ENCODE measurements around the gene TRRAP. TPM values are rescaled to one million over a fixed set of nuclear protein-coding genes. Genes with fewer than 3 reads are reported as not detected.

Gene TRRAP
- total and polyA plus RNA-seq, 2 of the 4 experiments (the other 2 are of a cell fraction): 12.5 to 18.1 TPM

DNA sequence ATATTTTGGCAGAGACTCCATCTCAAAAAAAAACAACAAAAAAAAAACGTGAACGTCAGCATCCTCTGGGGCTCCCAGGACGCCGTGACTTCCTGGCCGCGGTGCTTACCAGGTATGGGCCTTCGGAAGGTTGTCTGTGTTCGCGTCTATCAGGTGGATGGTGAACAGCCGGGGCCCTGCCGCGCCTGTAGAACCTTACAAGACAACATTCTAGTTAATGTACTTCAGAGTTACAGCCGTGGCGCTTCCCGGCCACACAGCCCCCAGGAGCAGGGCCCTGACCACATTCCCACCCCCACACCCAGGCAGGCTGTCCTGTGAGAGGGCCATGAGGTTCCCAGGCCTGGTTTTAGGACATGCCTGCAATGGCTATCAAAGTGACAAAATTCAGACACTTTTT, 154.6 kb downstream of the TRRAP start:
- peaks cover 14% of the 10 kb centered on the region; the same call in 1 of the 2 replicates for H4K20me1 ChIP-seq (ENCODE audit: insufficient read depth, low read length)
- H3K23ac ChIP-seq (ENCODE audit: low read depth, low read length): no peak overlapping the region
- H4K8ac ChIP-seq (ENCODE audit: low read depth in 2 of 2, low read length in 2 of 2): no peak overlapping the region
- H3K9me3 ChIP-seq (ENCODE audit: control insufficient read depth, insufficient read depth, low read length): no peaks in the 10 kb centered on the region
- in situ Hi-C loops (cut with MboI; ENCODE audit: low sequenced_read_pairs) (no loop called here), intact Hi-C loops (cut with micrococcal nuclease) (no loop called here), dilution Hi-C loops (cut with HindIII; ENCODE audit: low sequenced_read_pairs, unreplicated experiment) (no loop called here)
- H3K79me1 ChIP-seq (ENCODE audit: low read depth in 1 of 2, low read length in 2 of 2): peaks cover 6 to 59% of the 10 kb centered on the region in 2 experiments; a peak in 3 of 4 replicates
- H4K5ac ChIP-seq (ENCODE audit: low read depth, low read length): no peak overlapping the region
- H2BK120ac ChIP-seq (ENCODE audit: low read depth, low read length): no peak overlapping the region
- no peak overlapping the region for H2BK5ac ChIP-seq (ENCODE audit: low read depth, low read length, poor library complexity, severe bottlenecking)
- H3K56ac ChIP-seq (ENCODE audit: extremely low read depth, insufficient read depth, low read length): no peak overlapping the region
- no peaks in the 10 kb centered on the region for H3K27me3 ChIP-seq (ENCODE audit: control insufficient read depth, insufficient read depth, low read length)
- no peaks in the 10 kb centered on the region for H3K4me1 ChIP-seq (ENCODE audit: control insufficient read depth, insufficient read depth, low read length)
- H3K18ac ChIP-seq (ENCODE audit: low read depth, low read length): no peak overlapping the region
- no peak for TF ChIP-seq CEBPB (IDR thresholded peaks at IDR 0.05; ENCODE audit: low read depth, low read length)
- no peak for TF ChIP-seq FOS (IDR thresholded peaks at IDR 0.05; ENCODE audit: low read depth, low read length)
- TF ChIP-seq, protein P1, sequence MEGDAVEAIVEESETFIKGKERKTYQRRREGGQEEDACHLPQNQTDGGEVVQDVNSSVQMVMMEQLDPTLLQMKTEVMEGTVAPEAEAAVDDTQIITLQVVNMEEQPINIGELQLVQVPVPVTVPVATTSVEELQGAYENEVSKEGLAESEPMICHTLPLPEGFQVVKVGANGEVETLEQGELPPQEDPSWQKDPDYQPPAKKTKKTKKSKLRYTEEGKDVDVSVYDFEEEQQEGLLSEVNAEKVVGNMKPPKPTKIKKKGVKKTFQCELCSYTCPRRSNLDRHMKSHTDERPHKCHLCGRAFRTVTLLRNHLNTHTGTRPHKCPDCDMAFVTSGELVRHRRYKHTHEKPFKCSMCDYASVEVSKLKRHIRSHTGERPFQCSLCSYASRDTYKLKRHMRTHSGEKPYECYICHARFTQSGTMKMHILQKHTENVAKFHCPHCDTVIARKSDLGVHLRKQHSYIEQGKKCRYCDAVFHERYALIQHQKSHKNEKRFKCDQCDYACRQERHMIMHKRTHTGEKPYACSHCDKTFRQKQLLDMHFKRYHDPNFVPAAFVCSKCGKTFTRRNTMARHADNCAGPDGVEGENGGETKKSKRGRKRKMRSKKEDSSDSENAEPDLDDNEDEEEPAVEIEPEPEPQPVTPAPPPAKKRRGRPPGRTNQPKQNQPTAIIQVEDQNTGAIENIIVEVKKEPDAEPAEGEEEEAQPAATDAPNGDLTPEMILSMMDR (conservative IDR thresholded peaks at IDR 0.05; ENCODE audit: low read depth, low read length): no peak
- TF ChIP-seq RFX5 (IDR thresholded peaks at IDR 0.05; ENCODE audit: low read depth, low read length): no peak
- no peak for TF ChIP-seq BHLHE40 (IDR thresholded peaks at IDR 0.05; ENCODE audit: low read depth, low read length)
- no peak for TF ChIP-seq NFE2L2 (IDR thresholded peaks at IDR 0.05; ENCODE audit: low read depth, low read length)
- no peak for TF ChIP-seq MAZ (IDR thresholded peaks at IDR 0.05; ENCODE audit: borderline replicate concordance, low read depth, low read length)
- TF ChIP-seq MAFK (IDR thresholded peaks at IDR 0.05; ENCODE audit: low read depth, low read length): no peak
- TF ChIP-seq RAD21 (IDR thresholded peaks at IDR 0.05; ENCODE audit: low read length): no peak
- no peak for TF ChIP-seq POLR2A (IDR thresholded peaks at IDR 0.05; ENCODE audit: low read depth, low read length)
- TF ChIP-seq, protein P2, sequence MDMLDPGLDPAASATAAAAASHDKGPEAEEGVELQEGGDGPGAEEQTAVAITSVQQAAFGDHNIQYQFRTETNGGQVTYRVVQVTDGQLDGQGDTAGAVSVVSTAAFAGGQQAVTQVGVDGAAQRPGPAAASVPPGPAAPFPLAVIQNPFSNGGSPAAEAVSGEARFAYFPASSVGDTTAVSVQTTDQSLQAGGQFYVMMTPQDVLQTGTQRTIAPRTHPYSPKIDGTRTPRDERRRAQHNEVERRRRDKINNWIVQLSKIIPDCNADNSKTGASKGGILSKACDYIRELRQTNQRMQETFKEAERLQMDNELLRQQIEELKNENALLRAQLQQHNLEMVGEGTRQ (IDR thresholded peaks at IDR 0.05; ENCODE audit: low read depth, low read length): no peak
- TF ChIP-seq RCOR1 (IDR thresholded peaks at IDR 0.05; ENCODE audit: insufficient replicate concordance, low read length): no peak
- TF ChIP-seq MXI1 (IDR thresholded peaks at IDR 0.05; ENCODE audit: borderline replicate concordance, low read depth, low read length): no peak
- TF ChIP-seq CHD1 (IDR thresholded peaks at IDR 0.05; ENCODE audit: low read depth, low read length): no peak
- TF ChIP-seq, protein P3, sequence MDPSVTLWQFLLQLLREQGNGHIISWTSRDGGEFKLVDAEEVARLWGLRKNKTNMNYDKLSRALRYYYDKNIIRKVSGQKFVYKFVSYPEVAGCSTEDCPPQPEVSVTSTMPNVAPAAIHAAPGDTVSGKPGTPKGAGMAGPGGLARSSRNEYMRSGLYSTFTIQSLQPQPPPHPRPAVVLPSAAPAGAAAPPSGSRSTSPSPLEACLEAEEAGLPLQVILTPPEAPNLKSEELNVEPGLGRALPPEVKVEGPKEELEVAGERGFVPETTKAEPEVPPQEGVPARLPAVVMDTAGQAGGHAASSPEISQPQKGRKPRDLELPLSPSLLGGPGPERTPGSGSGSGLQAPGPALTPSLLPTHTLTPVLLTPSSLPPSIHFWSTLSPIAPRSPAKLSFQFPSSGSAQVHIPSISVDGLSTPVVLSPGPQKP (IDR thresholded peaks at IDR 0.05; ENCODE audit: borderline replicate concordance, low read depth, low read length): no peak
- no peak for ATAC-seq (ENCODE audit: low read depth)
- WGBS, 2 experiments (ENCODE audit: extremely low coverage in 2 of 2, insufficient read length in 1 of 2): 94% methylated on average over 10 of the region's 15 CpGs; no CpG with 5 or more reads in 1 of the 2 experiments
- H3K4me2 ChIP-seq (ENCODE audit: low read depth, low read length): no peak overlapping the region
- H2AFZ ChIP-seq (replicated peaks; ENCODE audit: low read length, poor library complexity): no peak overlapping the region
- no peak overlapping the region for H2AK9ac ChIP-seq (replicated peaks; ENCODE audit: low read depth, low read length, poor library complexity)
- H3K36me3 ChIP-seq (ENCODE audit: control insufficient read depth, insufficient read depth, low read length): peaks cover 88% of the 10 kb centered on the region
- no peak overlapping the region for H3K14ac ChIP-seq (replicated peaks; ENCODE audit: low read depth, low read length)
- ChIA-PET POLR2A (ENCODE audit: unreplicated experiment) (no interaction called here), CTCF (no interaction called here)
- no peak overlapping the region for H3K4ac ChIP-seq (ENCODE audit: low read depth, low read length)
- no peak overlapping the region for H3K4me3 ChIP-seq (ENCODE audit: insufficient read depth, low read depth, low read length)
- H3K9ac ChIP-seq (ENCODE audit: low read depth, low read length): no peak overlapping the region
- no peak overlapping the region for H3K27ac ChIP-seq (ENCODE audit: insufficient read depth, low read length)
- no TSS peak for BruUV-seq (replicated peaks)
- no peak overlapping the region for H2BK20ac ChIP-seq (ENCODE audit: low read depth, low read length)
- H4K91ac ChIP-seq (ENCODE audit: insufficient read depth, low read depth, low read length): no peak overlapping the region
- H3K9me1 ChIP-seq (ENCODE audit: insufficient read depth, low read length): peaks cover 4% of the 10 kb centered on the region; the same call in 1 of the 2 replicates
- H2BK15ac ChIP-seq (ENCODE audit: low read depth, low read length): no peak overlapping the region
- no peak for DNase-seq
- H2AK5ac ChIP-seq (ENCODE audit: low read depth, low read length): no peak overlapping the region
